ENCODE measurements around the gene PGLYRP3. TPM values are rescaled to one million over a fixed set of nuclear protein-coding genes. Genes with fewer than 3 reads are reported as not detected.

PGLYRP3 gene
- polyA plus RNA-seq, 1 donor from 2014 or later = not detected

DNA sequence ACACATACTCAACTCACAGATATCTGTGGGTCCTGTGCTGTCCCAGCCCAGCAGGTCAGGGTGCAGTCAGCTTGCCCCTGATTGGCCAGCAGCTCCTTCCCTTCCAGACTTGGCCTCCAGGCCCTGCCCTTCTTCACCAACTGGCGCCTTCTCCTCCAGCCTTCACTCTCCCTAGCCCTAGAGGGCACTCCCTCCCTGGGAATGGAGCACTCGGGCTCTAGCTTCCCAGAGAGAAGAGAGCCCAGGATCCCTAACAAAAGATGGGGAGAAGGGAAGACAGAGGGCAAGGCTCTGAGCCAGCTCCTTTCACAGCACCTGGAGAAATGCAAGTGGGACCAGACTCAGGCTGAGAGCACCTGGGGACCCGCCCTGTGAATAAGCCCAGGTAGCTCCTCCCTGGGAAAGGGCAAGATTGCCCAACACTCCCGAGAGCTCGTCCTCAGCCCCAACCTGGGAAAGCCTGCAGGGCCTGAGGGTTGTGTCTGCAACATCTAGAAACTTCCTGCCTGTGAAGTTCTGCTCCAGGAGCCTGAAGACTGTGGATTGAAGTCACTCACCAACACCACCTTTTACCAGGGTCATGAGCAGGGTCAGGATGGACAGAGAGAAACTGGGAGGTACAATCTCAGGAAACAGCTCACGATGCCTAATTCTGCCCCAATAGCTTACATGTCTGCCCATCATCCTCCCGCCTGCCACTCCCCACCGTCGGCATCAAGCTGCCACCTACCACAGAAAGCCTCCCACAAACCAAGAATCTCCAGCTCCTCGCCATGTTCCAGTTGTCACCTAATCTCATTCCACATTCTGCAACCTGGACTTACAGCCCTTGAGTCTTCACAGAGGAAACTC lies 36.0 kb upstream of the PGLYRP3 start, which contains the start of gene PGLYRP4:
Gene PGLYRP4, minus strand, starts transcription at position 331 of the 852 bp plus-strand sequence. CDS start 909 bp downstream, outside the sequence.
- Histone ChIP-seq H3K9ac (ENCODE audit: low read length) (no peak within 1 kb of the TSS), H3K27me3 (ENCODE audit: insufficient read depth, low read depth, low read length) (no peaks in the 10 kb centered on the region), H3K36me3 (ENCODE audit: insufficient read depth, low read length) (no peaks in the 10 kb centered on the region), H4K20me1 (ENCODE audit: insufficient read depth) (no peaks in the 10 kb centered on the region), H2AFZ (ENCODE audit: low read depth, low read length) (no peak within 1 kb of the TSS), H3F3A (ENCODE audit: insufficient read depth, low read length, poor library complexity, severe bottlenecking) (no peaks in the 10 kb centered on the region), H3K4me2 (ENCODE audit: low read length) (no peak within 1 kb of the TSS), H3K9me3 (ENCODE audit: low read length) (no peaks in the 10 kb centered on the region), H3K4me3 (ENCODE audit: low read length) (no peak within 1 kb of the TSS), H3K9me2 (ENCODE audit: insufficient read depth, low read length) (no peaks in the 10 kb centered on the region), H3K79me2 (replicated peaks; ENCODE audit: insufficient read depth, low read length) (no peaks in the 10 kb centered on the region), H3K27ac (ENCODE audit: low read length) (no peak within 1 kb of the TSS)
- no peak for TF ChIP-seq TAF1 (IDR thresholded peaks at IDR 0.05; ENCODE audit: low read depth)
- no peak for TF ChIP-seq RAD21 (conservative IDR thresholded peaks at IDR 0.05)
- TF ChIP-seq EZH2 (IDR thresholded peaks at IDR 0.05; ENCODE audit: borderline replicate concordance, insufficient read depth, low read length, poor library complexity, severe bottlenecking) = no peak
- TF ChIP-seq SMC3 (conservative IDR thresholded peaks at IDR 0.05; ENCODE audit: poor library complexity) = no peak
- TF ChIP-seq REST (IDR thresholded peaks at IDR 0.05; ENCODE audit: borderline replicate concordance) = no peak
- no peak for TF ChIP-seq MXI1 (conservative IDR thresholded peaks at IDR 0.05; ENCODE audit: poor library complexity, severe bottlenecking)
- TF ChIP-seq EP300 (conservative IDR thresholded peaks at IDR 0.05; ENCODE audit: poor library complexity, severe bottlenecking) = no peak
- no peak for TF ChIP-seq POLR2AphosphoS5 (IDR thresholded peaks at IDR 0.05)
- TF ChIP-seq, protein P1, sequence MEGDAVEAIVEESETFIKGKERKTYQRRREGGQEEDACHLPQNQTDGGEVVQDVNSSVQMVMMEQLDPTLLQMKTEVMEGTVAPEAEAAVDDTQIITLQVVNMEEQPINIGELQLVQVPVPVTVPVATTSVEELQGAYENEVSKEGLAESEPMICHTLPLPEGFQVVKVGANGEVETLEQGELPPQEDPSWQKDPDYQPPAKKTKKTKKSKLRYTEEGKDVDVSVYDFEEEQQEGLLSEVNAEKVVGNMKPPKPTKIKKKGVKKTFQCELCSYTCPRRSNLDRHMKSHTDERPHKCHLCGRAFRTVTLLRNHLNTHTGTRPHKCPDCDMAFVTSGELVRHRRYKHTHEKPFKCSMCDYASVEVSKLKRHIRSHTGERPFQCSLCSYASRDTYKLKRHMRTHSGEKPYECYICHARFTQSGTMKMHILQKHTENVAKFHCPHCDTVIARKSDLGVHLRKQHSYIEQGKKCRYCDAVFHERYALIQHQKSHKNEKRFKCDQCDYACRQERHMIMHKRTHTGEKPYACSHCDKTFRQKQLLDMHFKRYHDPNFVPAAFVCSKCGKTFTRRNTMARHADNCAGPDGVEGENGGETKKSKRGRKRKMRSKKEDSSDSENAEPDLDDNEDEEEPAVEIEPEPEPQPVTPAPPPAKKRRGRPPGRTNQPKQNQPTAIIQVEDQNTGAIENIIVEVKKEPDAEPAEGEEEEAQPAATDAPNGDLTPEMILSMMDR (IDR thresholded peaks at IDR 0.05; ENCODE audit: poor library complexity, severe bottlenecking) = no peak

GRCh38 chr1:153347856-153348255 lies 35.1 kb upstream of the PGLYRP3 start:
- H3K9me2 ChIP-seq (ENCODE audit: insufficient read depth, low read length) = no peaks in the 10 kb centered on the region
- H3K79me2 ChIP-seq (replicated peaks; ENCODE audit: insufficient read depth, low read length) = no peaks in the 10 kb centered on the region
- no peak for TF ChIP-seq SMC3 (conservative IDR thresholded peaks at IDR 0.05; ENCODE audit: poor library complexity)
- TF ChIP-seq, protein P1 (IDR thresholded peaks at IDR 0.05; ENCODE audit: poor library complexity, severe bottlenecking) = no peak
- no peak for TF ChIP-seq EZH2 (IDR thresholded peaks at IDR 0.05; ENCODE audit: borderline replicate concordance, insufficient read depth, low read length, poor library complexity, severe bottlenecking)
- no peak for TF ChIP-seq RAD21 (conservative IDR thresholded peaks at IDR 0.05)
- TF ChIP-seq REST (IDR thresholded peaks at IDR 0.05; ENCODE audit: borderline replicate concordance) = no peak
- TF ChIP-seq TAF1 (IDR thresholded peaks at IDR 0.05; ENCODE audit: low read depth) = no peak
- TF ChIP-seq POLR2AphosphoS5 (IDR thresholded peaks at IDR 0.05) = no peak
- no peak for TF ChIP-seq MXI1 (conservative IDR thresholded peaks at IDR 0.05; ENCODE audit: poor library complexity, severe bottlenecking)
- no peak for TF ChIP-seq EP300 (conservative IDR thresholded peaks at IDR 0.05; ENCODE audit: poor library complexity, severe bottlenecking)
- no peaks in the 10 kb centered on the region for H4K20me1 ChIP-seq (ENCODE audit: insufficient read depth)
- no peak overlapping the region for H3K27ac ChIP-seq (ENCODE audit: low read length)
- no peaks in the 10 kb centered on the region for H3F3A ChIP-seq (ENCODE audit: insufficient read depth, low read length, poor library complexity, severe bottlenecking)
- H3K9me3 ChIP-seq (ENCODE audit: low read length) = no peaks in the 10 kb centered on the region
- H3K36me3 ChIP-seq (ENCODE audit: insufficient read depth, low read length) = no peaks in the 10 kb centered on the region
- H3K27me3 ChIP-seq (ENCODE audit: insufficient read depth, low read depth, low read length) = no peaks in the 10 kb centered on the region
- no peak overlapping the region for H3K4me3 ChIP-seq (ENCODE audit: low read length)
- no peak overlapping the region for H3K4me2 ChIP-seq (ENCODE audit: low read length)
- H3K9ac ChIP-seq (ENCODE audit: low read length) = no peak overlapping the region
- H2AFZ ChIP-seq (ENCODE audit: low read depth, low read length) = no peak overlapping the region
